GM12874 (cell line): ENCODE data around the gene FER.

Experiments
- CTCF ChIP-seq: IDR thresholded peaks from 2 replicates; pipeline ENCODE4 v1.5.1; 2011; ENCODE audit warnings: low read depth, mild to moderate bottlenecking, control low read depth, low read length, moderate library complexity; ENCODE audit not compliant: insufficient read depth

The FER gene

GRCh38 chr5:108966910-108967309 lies 219.2 kb downstream of the FER start:
- no peak for TF ChIP-seq CTCF

GRCh38 chr5:108974594-108974993 lies 226.9 kb downstream of the FER start:
- no peak for TF ChIP-seq CTCF

- TF ChIP-seq CTCF, result no peak
Observed at GRCh38 chr5:108975697-108976096, 228.0 kb downstream of the FER start.

DNA sequence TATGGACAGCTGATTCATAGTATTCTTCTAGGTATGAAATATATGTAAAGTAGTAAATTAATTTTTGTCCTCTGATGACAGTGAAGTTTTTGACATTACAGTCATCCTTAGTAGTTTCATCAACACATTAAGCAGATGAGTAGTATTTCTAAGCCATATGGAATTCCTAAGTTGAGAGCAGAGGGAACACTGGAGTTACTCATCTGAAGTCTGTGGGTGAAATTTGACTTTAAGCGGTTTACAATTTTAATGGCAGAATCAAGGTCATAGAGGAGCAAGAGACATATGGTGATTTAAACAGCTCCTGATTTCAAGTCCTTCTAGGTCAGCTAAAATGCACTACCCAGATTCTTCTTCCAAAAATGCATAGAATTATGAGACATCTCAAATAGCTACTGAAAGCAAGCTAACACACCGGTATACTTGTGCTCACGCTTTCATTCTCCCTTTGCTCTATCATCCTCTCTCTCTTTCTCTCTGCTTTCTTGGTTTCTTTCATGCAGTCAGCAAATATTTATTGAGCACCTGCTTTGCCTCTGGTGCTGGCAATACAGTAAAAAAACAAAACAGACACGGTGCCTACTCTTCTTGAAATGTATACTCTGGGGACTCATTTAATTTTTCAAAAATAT lies 235.9 kb downstream of the FER start:
- TF ChIP-seq CTCF, result no peak

DNA sequence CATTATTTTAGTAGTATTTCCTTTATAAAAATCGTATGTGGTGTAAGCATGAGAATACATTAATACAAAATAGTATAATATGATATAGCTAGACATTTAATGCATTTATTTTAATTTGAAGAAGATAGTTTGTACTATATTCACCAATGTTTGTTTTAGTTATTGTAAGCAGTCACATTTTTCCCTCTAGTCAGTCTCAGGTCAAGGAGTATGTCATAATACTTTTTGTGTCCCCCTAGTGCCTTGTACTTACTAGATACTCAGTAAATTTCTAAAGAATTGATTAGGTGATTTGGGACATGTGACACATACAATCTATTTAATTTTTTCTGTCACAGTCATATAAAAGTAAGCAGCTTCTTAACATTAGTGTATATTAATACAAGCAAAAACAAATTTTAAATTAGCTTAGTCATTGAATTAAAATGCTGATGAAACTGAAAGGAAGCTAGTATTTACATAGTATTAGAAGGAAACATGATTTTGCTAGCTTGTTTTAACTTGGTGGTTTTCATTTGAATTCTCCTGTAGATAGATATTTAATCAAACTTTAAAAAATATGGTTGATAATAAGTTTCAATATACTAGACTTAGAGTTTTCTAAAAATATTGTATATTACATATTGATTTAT lies 242.2 kb downstream of the FER start:
- TF ChIP-seq CTCF, result no peak

- TF ChIP-seq CTCF, result no peak
Observed at GRCh38 chr5:108997720-108998119, 250.0 kb downstream of the FER start.

DNA sequence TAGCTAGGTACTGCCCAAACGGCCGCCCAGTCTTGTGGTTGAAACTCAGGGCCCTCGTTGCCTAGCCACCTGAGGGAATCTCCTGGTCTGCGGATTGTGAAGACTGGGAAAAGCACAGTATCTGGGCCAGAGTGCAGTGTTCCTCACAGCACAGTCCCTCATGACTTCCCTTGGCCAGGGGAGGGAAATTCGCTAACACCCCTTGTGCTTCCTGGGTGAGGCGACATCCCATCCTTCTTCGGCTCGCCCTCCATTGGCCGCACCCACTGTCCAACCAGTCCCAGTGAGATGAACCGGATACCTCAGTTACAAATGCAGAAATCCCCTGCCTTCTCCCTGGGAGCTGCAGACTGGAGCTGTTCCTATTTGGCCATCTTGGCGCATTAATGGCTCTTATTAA lies 250.5 kb downstream of the FER start:
- no peak for TF ChIP-seq CTCF

GRCh38 chr5:109003928-109004327 lies 256.2 kb downstream of the FER start:
- no peak for TF ChIP-seq CTCF
